H1 (cell line): ENCODE data around the gene MSANTD2. TPM values are rescaled to one million over a fixed set of nuclear protein-coding genes. Genes with fewer than 3 reads are reported as not detected.

ENCODE experiments used
- BCL11A ChIP-seq, 2 experiments: IDR thresholded peaks; one replicate each; pipeline ENCODE4 v1.6.1; 2011; ENCODE audit warnings: low read depth in 2 of 2, low read length in 2 of 2, mild to moderate bottlenecking in 2 of 2
- TEAD4 ChIP-seq: IDR thresholded peaks from 2 replicates; pipeline ENCODE4 v1.6.1; 2012; ENCODE audit warnings: low read depth, low read length, inconsistent platforms, mixed read lengths
- polyA plus RNA-seq, 7 experiments: library from polyadenylated mRNA; depleted of rRNA in 3 of 7; stranded (reverse) in 5 of 7; unstranded in 2 of 7; fragments of >200 nt in 5 of 7; fragments of 200-250 nt in 2 of 7; gene quantifications; 1 replicate in 5 of 7; 2 replicates in 1 of 7; 4 replicates in 1 of 7; pipeline versions ENCODE4 v1.2.1 to v1.2.3, GENCODE V29; 2011 to 2013; ENCODE audit warnings: missing spikeins in 2 of 7, mixed read lengths in 2 of 7
- total RNA-seq: library from RNA; stranded (reverse); fragmentation: NEBNext Ultra II Directional; extraction: Animal tissue kit (Norgen Biotek cat#: 25700); gene quantifications from 2 replicates; pipeline ENCODE4 v1.2.1, GENCODE V29; 2021

Gene MSANTD2
- total and polyA plus RNA-seq, 2 of the 8 experiments (the other 6 are each of a cell fraction or from before 2014, with no cell fraction given): 8.2 to 15.9 TPM

DNA sequence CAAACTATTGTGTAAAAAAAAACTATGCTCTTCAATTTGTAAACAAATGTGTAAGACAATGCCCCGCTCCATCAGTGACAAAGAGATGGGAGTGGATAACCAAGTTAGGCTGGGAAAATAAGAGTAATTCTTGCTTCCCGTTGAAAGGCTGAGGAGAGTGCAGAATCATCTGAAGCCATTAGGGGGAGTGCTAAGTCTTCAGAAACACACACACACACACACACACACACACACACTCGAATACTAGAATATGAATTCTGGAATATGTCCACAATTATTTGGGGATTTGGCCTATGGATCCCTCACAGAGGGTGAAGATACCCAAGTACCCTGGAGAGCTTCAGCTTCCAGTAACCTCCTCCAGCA lies 37.3 kb upstream of the MSANTD2 start (continued):
- TF ChIP-seq TEAD4 (0 out of 2 replicates have a peak, but pooled peaks have one; percentile 15), BCL11A (IDR thresholded peaks at IDR 0.05; ENCODE audit: low read depth in 2 of 2, low read length in 2 of 2) (no peak)
